CD14-positive monocyte (primary cell): ENCODE data around the gene SMTNL2. TPM values are rescaled to one million over a fixed set of nuclear protein-coding genes. Genes with fewer than 3 reads are reported as not detected.

Experiments used
- DNase-seq, 3 donors: peaks; one replicate each; pipeline ENCODE4 v3.0.0-alpha.2; 2011 to 2022
- H2AFZ ChIP-seq: 2 replicates; pipeline ENCODE4 v1.6.0; 2012; ENCODE audit warnings: mild to moderate bottlenecking, low read depth, low read length, inconsistent platforms; ENCODE audit not compliant: insufficient read depth, poor library complexity, severe bottlenecking
- H3K27ac ChIP-seq, 2 donors: 1 replicate in 1 of 2; 2 replicates in 1 of 2; pipeline ENCODE4 v1.5.1; 2012 to 2013; ENCODE audit warnings: low read length in 2 of 2, control low read depth in 1 of 2, inconsistent platforms in 1 of 2, low read depth in 1 of 2, mild to moderate bottlenecking in 1 of 2
- H3K27me3 ChIP-seq, 2 donors: one replicate each; pipeline versions ENCODE4 v1.6.0 to v1.6.1; 2011 to 2013; ENCODE audit warnings: low read length in 2 of 2; ENCODE audit not compliant: control insufficient read depth in 2 of 2, insufficient read depth in 2 of 2
- H3K36me3 ChIP-seq, 2 donors: replicated peaks in 1 of 2; 1 replicate in 1 of 2; 2 replicates in 1 of 2; pipeline versions ENCODE4 v1.5.1 to v1.6.1; 2012 to 2013; ENCODE audit warnings: low read length in 2 of 2, control low read depth in 1 of 2, inconsistent platforms in 1 of 2, mild to moderate bottlenecking in 1 of 2; ENCODE audit not compliant: insufficient read depth in 2 of 2, control insufficient read depth in 1 of 2
- H3K4me1 ChIP-seq, 2 donors: 1 replicate in 1 of 2; 2 replicates in 1 of 2; pipeline versions ENCODE4 v1.5.1 to v1.6.1; 2012 to 2013; ENCODE audit warnings: low read length in 2 of 2, control low read depth in 1 of 2, inconsistent platforms in 1 of 2, mild to moderate bottlenecking in 1 of 2, moderate library complexity in 1 of 2; ENCODE audit not compliant: insufficient read depth in 2 of 2, control insufficient read depth in 1 of 2
- H3K4me2 ChIP-seq: replicated peaks from 2 replicates; pipeline ENCODE3; 2012; ENCODE audit warnings: low read length, moderate library complexity, mild to moderate bottlenecking; ENCODE audit not compliant: poor library complexity, severe bottlenecking; ENCODE audit errors: extremely low read depth
- H3K4me3 ChIP-seq, 3 experiments: fragments of 200-600 bp in 1 of 3; sonication (generic) in 1 of 3; replicated peaks in 1 of 3; 1 replicate in 2 of 3; 2 replicates in 1 of 3; pipeline ENCODE4 v1.5.1; 2011 to 2013; ENCODE audit warnings: low read length in 3 of 3, mild to moderate bottlenecking in 3 of 3, control low read depth in 2 of 3, low read depth in 2 of 3, inconsistent platforms in 1 of 3, moderate library complexity in 1 of 3
- H3K79me2 ChIP-seq: 2 replicates; pipeline ENCODE4 v1.6.0; 2012; ENCODE audit warnings: mild to moderate bottlenecking, control low read depth, inconsistent platforms, low read length, moderate library complexity; ENCODE audit not compliant: insufficient read depth
- H3K9ac ChIP-seq: 2 replicates; pipeline ENCODE4 v1.6.0; 2017; ENCODE audit warnings: low read length, mild to moderate bottlenecking; ENCODE audit not compliant: insufficient read depth, poor library complexity, severe bottlenecking
- H3K9me3 ChIP-seq, 2 donors: replicated peaks in 1 of 2; 1 replicate in 1 of 2; 2 replicates in 1 of 2; pipeline versions ENCODE4 v1.5.1 to v1.6.1; 2012 to 2013; ENCODE audit warnings: low read length in 2 of 2, control low read depth in 1 of 2; ENCODE audit not compliant: control insufficient read depth in 1 of 2, insufficient read depth in 1 of 2
- H4K20me1 ChIP-seq: 2 replicates; pipeline ENCODE4 v1.6.0; 2012; ENCODE audit warnings: mild to moderate bottlenecking, low read length, control low read depth, moderate library complexity; ENCODE audit not compliant: insufficient read depth
- H3K27ac Mint-ChIP-seq, 7 donors: one replicate each; pipeline ENCODE4 v1.8.0; 2020; ENCODE audit warnings: mild to moderate bottlenecking in 7 of 7, mixed read lengths in 7 of 7, moderate library complexity in 6 of 7, inconsistent platforms in 2 of 7
- H3K27me3 Mint-ChIP-seq, 3 donors: one replicate each; pipeline ENCODE4 v1.8.0; 2021 to 2022; ENCODE audit warnings: low read depth in 3 of 3, mild to moderate bottlenecking in 3 of 3, mixed read lengths in 3 of 3, moderate library complexity in 3 of 3, inconsistent platforms in 1 of 3
- H3K36me3 Mint-ChIP-seq, 2 donors: one replicate each; pipeline ENCODE4 v1.8.0; 2020; ENCODE audit warnings: mixed read lengths in 2 of 2, inconsistent platforms in 1 of 2, mild to moderate bottlenecking in 1 of 2
- H3K4me1 Mint-ChIP-seq: one replicate; pipeline ENCODE4 v1.8.0; 2020; ENCODE audit warnings: mild to moderate bottlenecking, mixed read lengths
- H3K4me3 Mint-ChIP-seq, 2 donors: one replicate each; pipeline ENCODE4 v1.8.0; 2020; ENCODE audit warnings: mild to moderate bottlenecking in 2 of 2, mixed read lengths in 2 of 2, moderate library complexity in 1 of 2
- H3K9me3 Mint-ChIP-seq, 7 donors: one replicate each; pipeline ENCODE4 v1.8.0; 2020 to 2022; ENCODE audit warnings: mixed read lengths in 7 of 7, mild to moderate bottlenecking in 6 of 7, moderate library complexity in 6 of 7, inconsistent platforms in 2 of 7
- CTCF ChIP-seq: fragments of 200-600 bp; IDR thresholded peaks from one replicate; pipeline ENCODE4 v1.8.0; 2022; ENCODE audit warnings: antibody characterized with exemption, mild to moderate bottlenecking
- WGBS: methylation state at CpG from one replicate; pipeline ENCODE4 v1.1.5; 2013; ENCODE audit warnings: missing lambda C conversion rate; ENCODE audit not compliant: insufficient coverage; 5-methylcytosine and 5-hydroxymethylcytosine counted together
- intact Hi-C, 2 donors: fragments of 100-400 bp; cut with micrococcal nuclease; formaldehyde crosslinking; loops; one replicate each; pipeline versions ENCODE4 v1.15.0 to v1.15.1; 2023
- polyA plus RNA-seq, 3 donors: library from polyadenylated mRNA; depleted of rRNA in 1 of 3; unstranded in 2 of 3; stranded (reverse) in 1 of 3; fragments of 300-500 nt in 2 of 3; fragments of >200 nt in 1 of 3; fragmentation: Illumina TruSeq in 2 of 3; gene quantifications; 1 replicate in 2 of 3; 2 replicates in 1 of 3; pipeline ENCODE4 v1.2.3, GENCODE V29; 2012 to 2021

The SMTNL2 gene
- polyA plus RNA-seq, 3 donors: 0.08 TPM; not detected in 2

- H3K27me3 Mint-ChIP-seq: peaks cover 0 to 2% (median 2%) of the 10 kb centered on the region in 3 donors
- Histone ChIP-seq H3K9me3 (no peaks in the 10 kb centered on the region), H3K9ac (no peak overlapping the region), H3K4me2 (no peak overlapping the region), H4K20me1 (no peaks in the 10 kb centered on the region), H3K27me3 (no peaks in the 10 kb centered on the region), H3K4me1 (peaks cover 14 to 18% of the 10 kb centered on the region in 2 donors), H2AFZ (no peak overlapping the region), H3K27ac (no peak overlapping the region), H3K79me2 (no peaks in the 10 kb centered on the region), H3K36me3 (peaks cover 63 to 65% of the 10 kb centered on the region in 2 donors), H3K4me3 (no peak overlapping the region)
- H3K9me3 Mint-ChIP-seq: no peaks in the 10 kb centered on the region
- 91% methylated on average over 16 of the region's 26 CpGs for WGBS
- TF ChIP-seq CTCF: no peak
- intact Hi-C loops: no loop called here
- DNase-seq: no peak
- peaks cover 38 to 68% of the 10 kb centered on the region in 2 donors for H3K36me3 Mint-ChIP-seq
- H3K4me1 Mint-ChIP-seq: peaks cover 16% of the 10 kb centered on the region
- no peak overlapping the region for H3K27ac Mint-ChIP-seq
- H3K4me3 Mint-ChIP-seq: no peak overlapping the region
Measured at GRCh38 chr17:4539576-4540223, 44.6 kb upstream of the SMTNL2 start.

- TF ChIP-seq CTCF: no peak
- peaks cover 42 to 73% of the 10 kb centered on the region in 2 donors for H3K36me3 Mint-ChIP-seq
- H3K36me3 ChIP-seq: peaks cover 64 to 68% of the 10 kb centered on the region in 2 donors
Measured at GRCh38 chr17:4540224-4540651, 44.1 kb upstream of the SMTNL2 start.

More at GRCh38 chr17:4540224-4540651, 44.1 kb upstream of the SMTNL2 start:
- WGBS: 63% methylated on average over 14 of the region's 14 CpGs
- H3K4me1 ChIP-seq: peaks cover 14 to 18% of the 10 kb centered on the region in 2 donors
- DNase-seq: no peak
- H3K4me1 Mint-ChIP-seq: peaks cover 16% of the 10 kb centered on the region
- H3K4me3 Mint-ChIP-seq: no peak overlapping the region
- no peak overlapping the region for H3K9ac ChIP-seq
- no peak overlapping the region for H3K27ac ChIP-seq
- peaks cover 1 to 2% (median 2%) of the 10 kb centered on the region in 3 donors for H3K27me3 Mint-ChIP-seq
- no peaks in the 10 kb centered on the region for H4K20me1 ChIP-seq
- intact Hi-C loops: no loop called here
- H3K9me3 ChIP-seq: no peaks in the 10 kb centered on the region
- no peaks in the 10 kb centered on the region for H3K27me3 ChIP-seq
- no peak overlapping the region for H2AFZ ChIP-seq
- no peaks in the 10 kb centered on the region for H3K9me3 Mint-ChIP-seq
- peak overlapping the region in 1 of 7 donors; percentile 50 for H3K27ac Mint-ChIP-seq
- no peaks in the 10 kb centered on the region for H3K79me2 ChIP-seq
- no peak overlapping the region for H3K4me2 ChIP-seq
- H3K4me3 ChIP-seq: no peak overlapping the region
